MM.1S (cell line): Measurements from ENCODE around the gene ARID3C.
A peak's percentile ranks its signal among the peaks of the same experiment; 100 is the strongest.

Source experiments
- DNase-seq: peaks from one replicate; pipeline ENCODE4 v3.0.0-alpha.2; 2015
- H2AFZ ChIP-seq: fragments of 300-600 bp; sonication (generic); 2 replicates; pipeline ENCODE4 v1.6.0; 2016; ENCODE audit warnings: antibody characterized with exemption, low read length
- H3F3A ChIP-seq: fragments of 300-600 bp; sonication (generic); 2 replicates; pipeline ENCODE4 v1.6.1; 2016; ENCODE audit warnings: mild to moderate bottlenecking, antibody characterized with exemption, low read length, moderate library complexity, mixed read lengths; ENCODE audit not compliant: insufficient read depth
- H3K27ac ChIP-seq: fragments of 300-600 bp; sonication (generic); 2 replicates; pipeline ENCODE4 v1.5.1; 2016; ENCODE audit warnings: mild to moderate bottlenecking, low read length
- H3K27me3 ChIP-seq: fragments of 300-600 bp; sonication (generic); replicated peaks from 2 replicates; pipeline ENCODE4 v1.6.0; 2016; ENCODE audit warnings: low read length; ENCODE audit not compliant: insufficient read depth
- H3K36me3 ChIP-seq: fragments of 300-600 bp; sonication (generic); replicated peaks from 2 replicates; pipeline ENCODE4 v1.6.1; 2016; ENCODE audit warnings: mild to moderate bottlenecking, low read length, mixed read lengths; ENCODE audit not compliant: insufficient read depth
- H3K4me1 ChIP-seq: fragments of 300-600 bp; sonication (generic); 2 replicates; pipeline ENCODE4 v1.6.1; 2016; ENCODE audit warnings: low read length, mixed read lengths
- H3K4me2 ChIP-seq: fragments of 300-600 bp; sonication (generic); 2 replicates; pipeline ENCODE4 v1.6.0; 2016; ENCODE audit warnings: low read depth, low read length
- H3K4me3 ChIP-seq: fragments of 300-600 bp; sonication (generic); 2 replicates; pipeline ENCODE4 v1.5.1; 2016; ENCODE audit warnings: low read length, mixed read lengths
- H3K79me2 ChIP-seq: fragments of 300-600 bp; sonication (generic); 2 replicates; pipeline ENCODE4 v1.6.1; 2016; ENCODE audit warnings: mixed run types, low read length, mixed read lengths
- H3K9ac ChIP-seq: fragments of 300-600 bp; sonication (generic); 2 replicates; pipeline ENCODE4 v1.6.1; 2016; ENCODE audit warnings: low read length, mixed read lengths
- H3K9me2 ChIP-seq: fragments of 300-600 bp; sonication (generic); replicated peaks from 2 replicates; pipeline ENCODE4 v1.6.1; 2016; ENCODE audit warnings: mild to moderate bottlenecking, low read length, mixed read lengths; ENCODE audit not compliant: insufficient read depth
- H3K9me3 ChIP-seq: fragments of 300-600 bp; sonication (generic); replicated peaks from 2 replicates; pipeline ENCODE4 v1.6.1; 2016; ENCODE audit warnings: mild to moderate bottlenecking, low read length, mixed read lengths; ENCODE audit not compliant: insufficient read depth
- H4K20me1 ChIP-seq: fragments of 300-600 bp; sonication (generic); 2 replicates; pipeline ENCODE4 v1.6.1; 2016; ENCODE audit warnings: mild to moderate bottlenecking, low read length, moderate library complexity, mixed read lengths; ENCODE audit not compliant: insufficient read depth
- CTCF ChIP-seq: fragments of 300-600 bp; sonication (generic); IDR thresholded peaks from 2 replicates; pipeline ENCODE4 v1.5.1; 2016; ENCODE audit warnings: antibody characterized with exemption, low read length, mixed read lengths
- EZH2 ChIP-seq: fragments of 300-600 bp; sonication (generic); optimal IDR thresholded peaks from 2 replicates; pipeline ENCODE3; 2017; ENCODE audit warnings: low read depth, mild to moderate bottlenecking, antibody characterized with exemption, low read length, mixed read lengths
- EZH2phosphoT487 ChIP-seq: fragments of 300-600 bp; sonication (generic); IDR thresholded peaks from 2 replicates; pipeline ENCODE4 v1.6.1; 2018; ENCODE audit warnings: antibody characterized with exemption, low read length

The ARID3C gene

GRCh38 chr9:34623374-34624235 is 5.3 kb downstream of the ARID3C start:
- H3K27me3 ChIP-seq: peaks cover 60% of the 10 kb centered on the region
- H3F3A ChIP-seq: no peaks in the 10 kb centered on the region
- no peak for TF ChIP-seq EZH2
- no peak for TF ChIP-seq EZH2phosphoT487
- TF ChIP-seq CTCF: no peak
- no peak overlapping the region for H3K27ac ChIP-seq
- H3K36me3 ChIP-seq: no peaks in the 10 kb centered on the region
- peaks cover 12% of the 10 kb centered on the region; the same call in 1 of the 2 replicates for H3K4me1 ChIP-seq
- H4K20me1 ChIP-seq: no peaks in the 10 kb centered on the region
- no peak overlapping the region for H3K4me2 ChIP-seq
- no peak overlapping the region for H2AFZ ChIP-seq
- peaks cover 17% of the 10 kb centered on the region for H3K79me2 ChIP-seq
- no peak overlapping the region for H3K9ac ChIP-seq
- DNase-seq: no peak
- H3K9me2 ChIP-seq: no peaks in the 10 kb centered on the region
- H3K4me3 ChIP-seq: no peak overlapping the region
- H3K9me3 ChIP-seq: no peaks in the 10 kb centered on the region

GRCh38 chr9:34620061-34620994 is 8.5 kb downstream of the ARID3C start, which contains the start of gene DCTN3:
DCTN3 (minus strand) TSS chr9:34620495; CDS start chr9:34620464, 31 bp downstream.
- Histone ChIP-seq H3K9me2 (no peaks in the 10 kb centered on the region), H3K4me3 (peak within 1 kb of the TSS; percentile 74), H3K36me3 (no peaks in the 10 kb centered on the region), H3K79me2 (peaks cover 23% of the 10 kb centered on the region), H3K9ac (peak within 1 kb of the TSS; percentile 80), H3K4me2 (peak within 1 kb of the TSS; percentile 89), H2AFZ (peak within 1 kb of the TSS; percentile 94), H3F3A (no peaks in the 10 kb centered on the region), H3K27me3 (peaks cover 28% of the 10 kb centered on the region), H3K9me3 (no peaks in the 10 kb centered on the region), H3K4me1 (peaks cover 12% of the 10 kb centered on the region; the same call in 1 of the 2 replicates), H4K20me1 (no peaks in the 10 kb centered on the region), H3K27ac (no peak within 1 kb of the TSS)
- peak; percentile 98 for DNase-seq
- no peak for TF ChIP-seq CTCF
- no peak for TF ChIP-seq EZH2phosphoT487
- no peak for TF ChIP-seq EZH2

- Histone ChIP-seq H3K79me2 (peaks cover 36% of the 10 kb centered on the region), H3K27ac (no peak overlapping the region), H3K4me2 (no peak overlapping the region), H4K20me1 (no peaks in the 10 kb centered on the region), H3K9ac (no peak overlapping the region), H3K9me2 (no peaks in the 10 kb centered on the region), H3K36me3 (no peaks in the 10 kb centered on the region), H3F3A (peaks cover 6% of the 10 kb centered on the region; the same call in 1 of the 2 replicates), H3K4me1 (peaks cover 13% of the 10 kb centered on the region; the same call in 1 of the 2 replicates), H3K27me3 (no peaks in the 10 kb centered on the region), H3K9me3 (no peaks in the 10 kb centered on the region), H3K4me3 (no peak overlapping the region), H2AFZ (no peak overlapping the region)
- no peak for TF ChIP-seq EZH2
- TF ChIP-seq EZH2phosphoT487: no peak
- TF ChIP-seq CTCF: no peak
- no peak for DNase-seq
Measured at GRCh38 chr9:34615132-34615531, 13.7 kb downstream of the ARID3C start.
